Transverse colon (tissue), 4 donors: ENCODE measurements around the gene ITIH5. TPM values are rescaled to one million over a fixed set of nuclear protein-coding genes. Genes with fewer than 3 reads are reported as not detected.

Experiments
- DNase-seq: peaks from one replicate; pipeline ENCODE4 v3.0.0-alpha.2; 2019
- H3K27ac ChIP-seq, 4 donors: fragments of 200-600 bp; sonication (generic); 2 replicates each; pipeline ENCODE4 v1.5.1; 2016 to 2018; ENCODE audit warnings: inconsistent platforms in 4 of 4
- H3K27me3 ChIP-seq: fragments of 200-600 bp; sonication (generic); 2 replicates; pipeline ENCODE4 v1.5.1; 2017; ENCODE audit warnings: inconsistent platforms
- H3K36me3 ChIP-seq, 4 donors: fragments of 200-600 bp; sonication (generic); 2 replicates each; pipeline ENCODE4 v1.5.1; 2017 to 2019; ENCODE audit warnings: inconsistent platforms in 4 of 4
- H3K4me1 ChIP-seq, 4 donors: fragments of 200-600 bp; sonication (generic); 2 replicates each; pipeline ENCODE4 v1.5.1; 2017 to 2020; ENCODE audit warnings: inconsistent platforms in 4 of 4
- H3K4me3 ChIP-seq, 4 donors: fragments of 200-600 bp; sonication (generic); 1 replicate in 1 of 4; 2 replicates in 3 of 4; pipeline versions ENCODE4 v1.5.1 to v1.6.1; 2017 to 2019; ENCODE audit warnings: inconsistent platforms in 4 of 4
- H3K9me3 ChIP-seq, 2 donors: fragments of 200-600 bp; sonication (generic); 2 replicates each; pipeline ENCODE4 v1.5.1; 2017 to 2019; ENCODE audit warnings: inconsistent platforms in 2 of 2
- EP300 ChIP-seq: sonication (generic); formaldehyde crosslinking; IDR thresholded peaks from one replicate; pipeline ENCODE4 v1.6.1; 2017; ENCODE audit warnings: antibody characterized with exemption, low read depth
- POLR2A ChIP-seq: fragments of 450-650 bp; IDR thresholded peaks from one replicate; pipeline ENCODE4 v1.6.1; 2016; ENCODE audit warnings: antibody characterized with exemption, mild to moderate bottlenecking, moderate library complexity
- POLR2AphosphoS5 ChIP-seq, 3 donors: sonication (generic); formaldehyde crosslinking; IDR thresholded peaks; one replicate each; pipeline ENCODE4 v1.6.1; 2016; ENCODE audit warnings: antibody characterized with exemption in 3 of 3
- WGBS, 2 donors: methylation state at CpG; one replicate each; pipeline ENCODE4 v1.1.5; 2018; ENCODE audit warnings: low coverage in 1 of 2; 5-methylcytosine and 5-hydroxymethylcytosine counted together
- in situ Hi-C, 4 donors: fragments of 200-750 bp; cut with MboI; loops; one replicate each; pipeline versions ENCODE4 v1.15.0 to v1.15.1; 2017; ENCODE audit warnings: low sequenced_read_pairs in 3 of 4, low pct_ligation_motif_present in 1 of 4, low pct_unique_long_range_greater_than_20kb in 1 of 4
- intact Hi-C: fragments of 100-400 bp; cut with DNase I; formaldehyde crosslinking; loops from one replicate; pipeline ENCODE4 v1.15.1; 2023; ENCODE audit warnings: low total_unique reads
- total RNA-seq, 4 donors: library from RNA; depleted of rRNA; stranded (reverse); fragments of >200 nt; gene quantifications; one replicate each; pipeline ENCODE4 v1.1.0, GENCODE V29; 2016
- TF ChIP-seq, protein P1 (sequence below), 5 experiments: fragments of 200-600 bp in 3 of 5; fragments of 450-650 bp in 2 of 5; sonication (generic) in 3 of 5; IDR thresholded peaks; 1 replicate in 2 of 5; 2 replicates in 3 of 5; pipeline ENCODE4 v1.5.1; 2016 to 2017; ENCODE audit warnings: antibody characterized with exemption in 5 of 5, inconsistent platforms in 3 of 5, mild to moderate bottlenecking in 2 of 5, moderate library complexity in 1 of 5

The ITIH5 gene
- total RNA-seq, 4 donors from 2014 or later, result 13.2 to 169 (median 17.0) TPM

GRCh38 chr10:7647062-7647664 lies 19.6 kb downstream of the ITIH5 start:
- Histone ChIP-seq H3K4me3 (no peak overlapping the region), H3K27ac (no peak overlapping the region), H3K36me3 (no peaks in the 10 kb centered on the region), H3K9me3 (no peaks in the 10 kb centered on the region), H3K27me3 (no peaks in the 10 kb centered on the region), H3K4me1 (peaks cover 0 to 3% (median 0%) of the 10 kb centered on the region in 4 donors)
- 61 to 73% methylated on average over 3 to 4 of the region's 4 CpGs for WGBS, 2 donors
- intact Hi-C loops (no loop called here), in situ Hi-C loops (no loop called here)
- no peak for DNase-seq
- no peak for TF ChIP-seq EP300
- TF ChIP-seq POLR2A, result no peak
- TF ChIP-seq, protein P1, sequence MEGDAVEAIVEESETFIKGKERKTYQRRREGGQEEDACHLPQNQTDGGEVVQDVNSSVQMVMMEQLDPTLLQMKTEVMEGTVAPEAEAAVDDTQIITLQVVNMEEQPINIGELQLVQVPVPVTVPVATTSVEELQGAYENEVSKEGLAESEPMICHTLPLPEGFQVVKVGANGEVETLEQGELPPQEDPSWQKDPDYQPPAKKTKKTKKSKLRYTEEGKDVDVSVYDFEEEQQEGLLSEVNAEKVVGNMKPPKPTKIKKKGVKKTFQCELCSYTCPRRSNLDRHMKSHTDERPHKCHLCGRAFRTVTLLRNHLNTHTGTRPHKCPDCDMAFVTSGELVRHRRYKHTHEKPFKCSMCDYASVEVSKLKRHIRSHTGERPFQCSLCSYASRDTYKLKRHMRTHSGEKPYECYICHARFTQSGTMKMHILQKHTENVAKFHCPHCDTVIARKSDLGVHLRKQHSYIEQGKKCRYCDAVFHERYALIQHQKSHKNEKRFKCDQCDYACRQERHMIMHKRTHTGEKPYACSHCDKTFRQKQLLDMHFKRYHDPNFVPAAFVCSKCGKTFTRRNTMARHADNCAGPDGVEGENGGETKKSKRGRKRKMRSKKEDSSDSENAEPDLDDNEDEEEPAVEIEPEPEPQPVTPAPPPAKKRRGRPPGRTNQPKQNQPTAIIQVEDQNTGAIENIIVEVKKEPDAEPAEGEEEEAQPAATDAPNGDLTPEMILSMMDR (IDR thresholded peaks at IDR 0.05), result no peak
- TF ChIP-seq POLR2AphosphoS5 (IDR thresholded peaks at IDR 0.05), result no peak

GRCh38 chr10:7642491-7643011 lies 24.2 kb downstream of the ITIH5 start:
- H3K9me3 ChIP-seq, result no peaks in the 10 kb centered on the region
- intact Hi-C loops, result no loop called here
- TF ChIP-seq, protein P1 (IDR thresholded peaks at IDR 0.05), result no peak
- TF ChIP-seq EP300, result no peak
- TF ChIP-seq POLR2AphosphoS5 (IDR thresholded peaks at IDR 0.05), result no peak
- TF ChIP-seq POLR2A, result no peak
- H3K27ac ChIP-seq, result no peak overlapping the region
- no peaks in the 10 kb centered on the region for H3K27me3 ChIP-seq
- in situ Hi-C loops, result no loop called here
- H3K36me3 ChIP-seq, result no peaks in the 10 kb centered on the region
- H3K4me3 ChIP-seq, result no peak overlapping the region
- DNase-seq, result no peak
- WGBS, 2 donors, result 56 to 71% methylated on average over 5 of the region's 5 CpGs
- no peaks in the 10 kb centered on the region for H3K4me1 ChIP-seq

DNA sequence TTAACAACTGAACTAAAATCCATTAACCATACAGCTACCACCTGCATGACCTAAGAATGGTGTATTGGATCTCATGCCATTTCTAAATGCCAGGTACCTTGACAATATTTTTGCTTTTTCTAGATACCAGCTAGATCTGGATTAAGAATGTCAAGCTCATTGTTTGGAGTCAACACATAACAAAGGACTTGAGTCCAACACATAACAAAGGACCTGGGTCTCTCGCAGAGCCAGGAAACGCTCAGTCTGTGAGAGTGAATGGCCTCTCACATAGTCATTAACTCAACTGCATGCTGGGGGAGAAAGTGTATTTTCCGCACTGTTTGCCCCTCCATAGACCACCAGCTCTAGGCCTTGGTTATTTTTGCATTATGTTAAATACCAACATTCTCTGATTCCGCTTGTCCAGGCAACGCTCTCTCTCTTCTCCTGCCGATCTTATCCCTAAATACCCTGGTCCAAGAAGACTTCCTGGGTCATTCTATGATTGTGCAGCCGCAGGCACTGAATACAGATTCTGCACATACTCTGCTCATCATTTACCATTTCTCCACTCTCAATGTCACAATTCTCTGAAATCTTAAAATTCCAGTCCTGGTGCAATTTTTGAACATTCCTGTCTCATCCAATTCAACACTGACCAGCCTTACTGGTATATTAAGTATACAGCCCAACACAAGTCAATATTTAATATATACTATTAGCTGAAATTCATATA lies 31.2 kb downstream of the ITIH5 start:
- peak overlapping the region in 2 of 4 donors; percentile 56 to 60 for H3K27ac ChIP-seq
- in situ Hi-C loops, result no loop called here
- no peaks in the 10 kb centered on the region for H3K4me1 ChIP-seq
- no peaks in the 10 kb centered on the region for H3K9me3 ChIP-seq
- no peaks in the 10 kb centered on the region for H3K27me3 ChIP-seq
- no peak for DNase-seq
- H3K4me3 ChIP-seq, result no peak overlapping the region
- WGBS, 2 donors, result 83 to 87% methylated on average over 7 of the region's 7 CpGs
- H3K36me3 ChIP-seq, result no peaks in the 10 kb centered on the region
- intact Hi-C loops, result no loop called here
- TF ChIP-seq POLR2A, result no peak
- no peak for TF ChIP-seq POLR2AphosphoS5 (IDR thresholded peaks at IDR 0.05)
- no peak for TF ChIP-seq EP300
- TF ChIP-seq, protein P1 (IDR thresholded peaks at IDR 0.05), result no peak

DNA sequence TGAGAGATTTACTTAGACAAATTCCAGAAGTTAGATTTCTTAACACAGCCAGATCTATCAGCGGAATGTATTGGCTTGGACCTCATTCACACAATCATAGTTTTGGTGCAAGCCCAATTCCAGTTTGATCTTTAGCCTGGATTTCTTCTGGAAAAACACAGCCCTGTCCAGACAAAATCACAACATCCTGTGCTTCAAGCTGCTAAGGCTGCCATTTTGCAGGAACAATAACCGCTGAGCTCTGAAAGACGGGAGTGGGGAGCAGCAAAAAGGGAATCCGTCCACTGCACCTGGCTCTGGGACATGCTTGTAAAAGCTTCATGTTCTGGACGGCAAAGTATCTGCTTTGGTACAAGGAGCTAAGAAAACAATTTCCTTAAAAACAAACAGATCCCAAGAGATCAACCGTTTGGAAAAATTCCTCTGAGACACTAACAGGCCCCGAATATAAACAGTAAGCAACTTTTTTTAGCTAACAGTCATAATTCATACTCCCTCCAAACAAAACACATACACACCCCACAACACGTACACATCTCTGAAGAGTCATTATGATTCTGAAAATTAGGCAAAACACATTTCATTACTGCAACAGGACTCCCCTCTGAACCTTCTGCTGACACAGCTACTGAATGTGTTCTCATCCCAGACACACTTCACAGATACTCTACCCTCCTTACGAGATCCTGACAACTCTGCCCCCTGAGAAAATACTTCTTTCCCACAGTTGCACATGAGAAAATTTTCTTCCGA lies 32.4 kb downstream of the ITIH5 start:
- 65 to 66% methylated on average over 8 to 10 of the region's 10 CpGs for WGBS, 2 donors
- intact Hi-C loops, result no loop called here
- H3K27me3 ChIP-seq, result no peaks in the 10 kb centered on the region
- H3K9me3 ChIP-seq, result no peaks in the 10 kb centered on the region
- no peaks in the 10 kb centered on the region for H3K36me3 ChIP-seq
- TF ChIP-seq POLR2A (no peak), EP300 (no peak), POLR2AphosphoS5 (IDR thresholded peaks at IDR 0.05) (no peak)
- TF ChIP-seq, protein P1 (IDR thresholded peaks at IDR 0.05), result no peak
- H3K4me1 ChIP-seq, result no peaks in the 10 kb centered on the region
- in situ Hi-C loops, result no loop called here
- H3K4me3 ChIP-seq, result no peak overlapping the region
- DNase-seq, result no peak
- H3K27ac ChIP-seq, result peak overlapping the region; percentile 51 to 60 (median 58)
